ENCODE data around the gene PDE4B. TPM values are rescaled to one million over a fixed set of nuclear protein-coding genes. Genes with fewer than 3 reads are reported as not detected.

The PDE4B gene
- total RNA-seq, 1 experiment from 2014 or later: 5.5 TPM

DNA sequence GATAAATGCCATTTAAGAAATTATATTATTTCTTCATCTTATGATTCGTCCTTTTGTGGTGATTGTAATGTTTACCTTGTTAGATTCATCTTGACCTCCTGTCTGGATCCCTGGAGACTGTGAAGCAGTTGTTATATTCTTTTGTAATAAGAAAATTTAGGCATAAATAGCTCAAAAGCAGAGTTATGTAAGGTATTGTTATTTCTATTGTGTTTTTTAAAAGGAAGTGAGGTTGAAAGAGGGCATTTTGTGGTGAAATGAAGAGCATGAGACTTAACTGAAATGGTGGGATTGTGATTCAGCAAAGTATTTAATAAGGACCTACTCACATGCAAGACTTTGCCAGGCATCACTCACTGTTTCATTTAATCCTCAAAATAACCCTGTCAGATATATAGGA lies 104.0 kb downstream of the PDE4B start:
- peak; percentile 22 for DNase-seq
- no peaks in the 10 kb centered on the region for H3K36me3 ChIP-seq (ENCODE audit: insufficient read depth, low read length)

GRCh38 chr1:65897485-65897884 lies 104.8 kb downstream of the PDE4B start:
- no peaks in the 10 kb centered on the region for H4K20me1 ChIP-seq (ENCODE audit: insufficient read depth, low read depth, low read length)
- no peak for DNase-seq

More for the DNA sequence above, 104.0 kb downstream of the PDE4B start:
- H3K4me2 ChIP-seq (ENCODE audit: low read depth, low read length, poor library complexity, severe bottlenecking): no peak overlapping the region
- H2AFZ ChIP-seq (ENCODE audit: low read length): no peak overlapping the region
- H3K9me3 ChIP-seq (ENCODE audit: low read length): no peaks in the 10 kb centered on the region
- no peaks in the 10 kb centered on the region for H3K27me3 ChIP-seq (ENCODE audit: low read length)
- no peaks in the 10 kb centered on the region for H4K20me1 ChIP-seq (ENCODE audit: insufficient read depth, low read depth, low read length)
- no peaks in the 10 kb centered on the region for H3K4me1 ChIP-seq (ENCODE audit: low read length)
- H3K27ac ChIP-seq (ENCODE audit: low read length): no peak overlapping the region
- no peak overlapping the region for H3K9ac ChIP-seq (ENCODE audit: low read length)
- no peaks in the 10 kb centered on the region for H3K79me2 ChIP-seq (ENCODE audit: low read length)
- no peaks in the 10 kb centered on the region for H3K9me2 ChIP-seq (replicated peaks; ENCODE audit: insufficient read depth, low read length)
- no peak overlapping the region for H3K4me3 ChIP-seq (ENCODE audit: low read length)

GRCh38 chr1:65904681-65905083 lies 112.0 kb downstream of the PDE4B start:
- no peak overlapping the region for H2AFZ ChIP-seq (ENCODE audit: low read length)

More at GRCh38 chr1:65897485-65897884, 104.8 kb downstream of the PDE4B start:
- Histone ChIP-seq H3K4me2 (ENCODE audit: low read depth, low read length, poor library complexity, severe bottlenecking) (no peak overlapping the region), H3K9me3 (ENCODE audit: low read length) (no peaks in the 10 kb centered on the region), H3K79me2 (ENCODE audit: low read length) (no peaks in the 10 kb centered on the region), H3K4me1 (ENCODE audit: low read length) (no peaks in the 10 kb centered on the region), H3K27me3 (ENCODE audit: low read length) (no peaks in the 10 kb centered on the region), H3K9me2 (replicated peaks; ENCODE audit: insufficient read depth, low read length) (no peaks in the 10 kb centered on the region), H3K9ac (ENCODE audit: low read length) (no peak overlapping the region), H3K4me3 (ENCODE audit: low read length) (no peak overlapping the region), H2AFZ (ENCODE audit: low read length) (no peak overlapping the region), H3K36me3 (ENCODE audit: insufficient read depth, low read length) (no peaks in the 10 kb centered on the region), H3K27ac (ENCODE audit: low read length) (no peak overlapping the region)

DNA sequence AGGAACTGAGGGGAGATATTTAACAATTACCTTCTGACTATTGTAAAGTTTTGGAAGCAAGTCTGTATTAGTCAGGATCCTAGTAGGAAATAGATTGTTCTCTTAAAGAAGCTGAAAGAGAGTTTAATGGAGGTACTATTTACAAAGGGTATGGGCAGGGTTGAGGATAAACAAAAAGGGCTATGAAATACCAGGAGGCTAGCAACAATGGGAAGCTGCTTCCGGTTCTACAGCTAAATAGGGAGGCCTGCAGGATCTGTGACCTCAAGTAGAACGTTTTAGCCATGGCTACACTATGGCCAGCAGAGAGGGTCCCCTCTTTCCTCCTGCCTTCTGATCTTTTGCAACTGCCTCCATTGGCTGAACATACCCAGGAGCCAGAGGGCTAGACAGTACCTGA lies 117.7 kb downstream of the PDE4B start:
- H3K4me2 ChIP-seq (ENCODE audit: low read depth, low read length, poor library complexity, severe bottlenecking): no peak overlapping the region
- no peaks in the 10 kb centered on the region for H3K9me3 ChIP-seq (ENCODE audit: low read length)
- DNase-seq: no peak
- H3K9ac ChIP-seq (ENCODE audit: low read length): no peak overlapping the region
- H2AFZ ChIP-seq (ENCODE audit: low read length): no peak overlapping the region
- no peaks in the 10 kb centered on the region for H3K9me2 ChIP-seq (replicated peaks; ENCODE audit: insufficient read depth, low read length)
- no peaks in the 10 kb centered on the region for H3K36me3 ChIP-seq (ENCODE audit: insufficient read depth, low read length)
- no peak overlapping the region for H3K27ac ChIP-seq (ENCODE audit: low read length)
- H4K20me1 ChIP-seq (ENCODE audit: insufficient read depth, low read depth, low read length): no peaks in the 10 kb centered on the region
- no peaks in the 10 kb centered on the region for H3K79me2 ChIP-seq (ENCODE audit: low read length)
- H3K27me3 ChIP-seq (ENCODE audit: low read length): no peaks in the 10 kb centered on the region
- H3K4me3 ChIP-seq (ENCODE audit: low read length): no peak overlapping the region
- H3K4me1 ChIP-seq (ENCODE audit: low read length): no peaks in the 10 kb centered on the region; the same call in 1 of the 2 replicates

More at GRCh38 chr1:65904681-65905083, 112.0 kb downstream of the PDE4B start:
- H3K9me2 ChIP-seq (replicated peaks; ENCODE audit: insufficient read depth, low read length): no peaks in the 10 kb centered on the region
- no peaks in the 10 kb centered on the region for H3K27me3 ChIP-seq (ENCODE audit: low read length)
- no peak for DNase-seq
- H3K4me2 ChIP-seq (ENCODE audit: low read depth, low read length, poor library complexity, severe bottlenecking): no peak overlapping the region
- no peaks in the 10 kb centered on the region for H4K20me1 ChIP-seq (ENCODE audit: insufficient read depth, low read depth, low read length)
- no peaks in the 10 kb centered on the region for H3K79me2 ChIP-seq (ENCODE audit: low read length)
- no peaks in the 10 kb centered on the region for H3K36me3 ChIP-seq (ENCODE audit: insufficient read depth, low read length)
- H3K4me1 ChIP-seq (ENCODE audit: low read length): no peaks in the 10 kb centered on the region
- H3K9ac ChIP-seq (ENCODE audit: low read length): no peak overlapping the region
- no peak overlapping the region for H3K27ac ChIP-seq (ENCODE audit: low read length)
- H3K4me3 ChIP-seq (ENCODE audit: low read length): no peak overlapping the region
- H3K9me3 ChIP-seq (ENCODE audit: low read length): no peaks in the 10 kb centered on the region

- H3K27me3 ChIP-seq (ENCODE audit: low read length): no peaks in the 10 kb centered on the region
- no peaks in the 10 kb centered on the region for H3K36me3 ChIP-seq (ENCODE audit: insufficient read depth, low read length)
- H3K4me1 ChIP-seq (ENCODE audit: low read length): no peaks in the 10 kb centered on the region; the same call in 1 of the 2 replicates
- no peaks in the 10 kb centered on the region for H3K79me2 ChIP-seq (ENCODE audit: low read length)
- no peak overlapping the region for H3K4me2 ChIP-seq (ENCODE audit: low read depth, low read length, poor library complexity, severe bottlenecking)
- H3K9me2 ChIP-seq (replicated peaks; ENCODE audit: insufficient read depth, low read length): no peaks in the 10 kb centered on the region
- H3K4me3 ChIP-seq (ENCODE audit: low read length): no peak overlapping the region
- no peaks in the 10 kb centered on the region for H4K20me1 ChIP-seq (ENCODE audit: insufficient read depth, low read depth, low read length)
- H3K9me3 ChIP-seq (ENCODE audit: low read length): no peaks in the 10 kb centered on the region
- H3K27ac ChIP-seq (ENCODE audit: low read length): no peak overlapping the region
- no peak overlapping the region for H3K9ac ChIP-seq (ENCODE audit: low read length)
- no peak for DNase-seq
- no peak overlapping the region for H2AFZ ChIP-seq (ENCODE audit: low read length)
Observed at GRCh38 chr1:65911679-65912078, 119.0 kb downstream of the PDE4B start.

DNA sequence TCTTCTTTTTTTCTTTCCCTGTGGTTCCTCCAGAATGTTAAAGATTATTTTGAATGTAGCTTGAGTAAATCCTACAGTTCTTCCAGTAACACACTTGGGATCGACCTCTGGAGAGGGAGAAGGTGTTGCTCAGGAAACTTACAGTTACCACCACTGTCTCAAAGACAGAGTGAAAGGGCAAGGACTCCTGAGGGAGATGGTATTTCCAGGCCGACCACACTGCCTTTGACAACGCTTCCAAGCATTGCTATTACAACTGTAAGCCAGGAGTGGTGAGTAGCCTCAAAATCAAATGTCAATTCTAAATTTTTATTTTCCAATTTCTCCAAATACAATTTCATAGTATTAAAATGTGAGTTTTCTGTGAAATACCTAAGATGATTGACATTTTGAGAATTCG lies 125.9 kb downstream of the PDE4B start:
- Histone ChIP-seq H3K9me3 (ENCODE audit: low read length) (no peaks in the 10 kb centered on the region), H3K27me3 (ENCODE audit: low read length) (no peaks in the 10 kb centered on the region), H3K4me2 (ENCODE audit: low read depth, low read length, poor library complexity, severe bottlenecking) (no peak overlapping the region), H3K79me2 (ENCODE audit: low read length) (no peaks in the 10 kb centered on the region), H2AFZ (ENCODE audit: low read length) (no peak overlapping the region), H3K27ac (ENCODE audit: low read length) (no peak overlapping the region), H3K4me3 (ENCODE audit: low read length) (no peak overlapping the region), H3K36me3 (ENCODE audit: insufficient read depth, low read length) (no peaks in the 10 kb centered on the region), H4K20me1 (ENCODE audit: insufficient read depth, low read depth, low read length) (no peaks in the 10 kb centered on the region), H3K9me2 (replicated peaks; ENCODE audit: insufficient read depth, low read length) (no peaks in the 10 kb centered on the region), H3K9ac (ENCODE audit: low read length) (no peak overlapping the region), H3K4me1 (ENCODE audit: low read length) (no peaks in the 10 kb centered on the region)
- DNase-seq: no peak

DNA sequence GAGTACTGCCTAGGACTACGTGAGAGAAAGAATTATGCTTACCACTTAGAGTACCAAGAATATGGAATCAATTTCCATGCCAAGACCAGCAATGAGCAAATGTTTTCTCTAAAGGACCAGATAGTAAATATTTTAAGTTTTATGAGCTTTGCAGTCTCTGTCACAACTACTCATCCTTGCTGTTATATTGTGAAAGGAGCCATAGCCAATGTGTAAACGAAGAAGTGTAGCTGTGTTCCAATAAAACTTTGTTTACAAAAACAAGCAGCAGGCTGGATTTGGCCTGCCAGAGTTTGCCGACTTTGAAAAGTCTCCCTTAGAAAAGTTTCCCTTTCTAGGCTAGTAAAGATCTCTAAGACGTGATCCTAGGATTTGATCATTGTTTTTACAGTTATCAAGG lies 128.8 kb downstream of the PDE4B start:
- Histone ChIP-seq H3K9me3 (ENCODE audit: low read length) (no peaks in the 10 kb centered on the region), H3K36me3 (ENCODE audit: insufficient read depth, low read length) (no peaks in the 10 kb centered on the region), H3K27me3 (ENCODE audit: low read length) (no peaks in the 10 kb centered on the region), H3K27ac (ENCODE audit: low read length) (no peak overlapping the region), H4K20me1 (ENCODE audit: insufficient read depth, low read depth, low read length) (no peaks in the 10 kb centered on the region), H2AFZ (ENCODE audit: low read length) (no peak overlapping the region), H3K9ac (ENCODE audit: low read length) (no peak overlapping the region), H3K4me1 (ENCODE audit: low read length) (no peaks in the 10 kb centered on the region), H3K79me2 (ENCODE audit: low read length) (no peaks in the 10 kb centered on the region), H3K4me2 (ENCODE audit: low read depth, low read length, poor library complexity, severe bottlenecking) (no peak overlapping the region), H3K4me3 (ENCODE audit: low read length) (no peak overlapping the region), H3K9me2 (replicated peaks; ENCODE audit: insufficient read depth, low read length) (no peaks in the 10 kb centered on the region)
- no peak for DNase-seq

DNA sequence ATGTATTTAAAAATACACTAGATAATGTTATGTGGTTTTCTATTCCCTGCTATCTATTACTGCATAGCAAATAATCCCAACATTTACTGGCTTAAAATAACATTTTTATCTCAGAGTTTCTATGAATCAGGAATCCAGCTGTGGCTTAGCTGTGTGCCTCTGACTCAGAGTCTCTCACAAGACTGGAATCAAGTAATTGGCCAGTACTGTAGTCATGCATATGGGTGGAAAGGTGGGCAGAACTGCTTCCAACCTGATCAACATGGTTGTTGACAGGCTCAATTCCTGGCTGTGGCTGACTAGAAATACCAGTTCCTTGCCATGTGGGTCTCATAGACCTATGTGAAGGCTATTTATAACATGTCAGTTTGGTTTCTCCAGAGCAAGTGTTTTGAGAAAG lies 131.8 kb downstream of the PDE4B start:
- no peak overlapping the region for H3K4me2 ChIP-seq (ENCODE audit: low read depth, low read length, poor library complexity, severe bottlenecking)
- no peaks in the 10 kb centered on the region for H3K36me3 ChIP-seq (ENCODE audit: insufficient read depth, low read length)
- H3K27me3 ChIP-seq (ENCODE audit: low read length): no peaks in the 10 kb centered on the region
- H3K27ac ChIP-seq (ENCODE audit: low read length): no peak overlapping the region
- no peaks in the 10 kb centered on the region for H4K20me1 ChIP-seq (ENCODE audit: insufficient read depth, low read depth, low read length)
- no peak overlapping the region for H2AFZ ChIP-seq (ENCODE audit: low read length)
- no peaks in the 10 kb centered on the region for H3K9me2 ChIP-seq (replicated peaks; ENCODE audit: insufficient read depth, low read length)
- H3K4me3 ChIP-seq (ENCODE audit: low read length): no peak overlapping the region
- H3K4me1 ChIP-seq (ENCODE audit: low read length): no peaks in the 10 kb centered on the region
- no peaks in the 10 kb centered on the region for H3K9me3 ChIP-seq (ENCODE audit: low read length)
- no peak overlapping the region for H3K9ac ChIP-seq (ENCODE audit: low read length)
- H3K79me2 ChIP-seq (ENCODE audit: low read length): no peaks in the 10 kb centered on the region
- DNase-seq: no peak

- no peak overlapping the region for H2AFZ ChIP-seq (ENCODE audit: low read length)
- no peaks in the 10 kb centered on the region for H3K79me2 ChIP-seq (ENCODE audit: low read length)
- no peaks in the 10 kb centered on the region for H3K27me3 ChIP-seq (ENCODE audit: low read length)
- no peak overlapping the region for H3K4me2 ChIP-seq (ENCODE audit: low read depth, low read length, poor library complexity, severe bottlenecking)
- H3K36me3 ChIP-seq (ENCODE audit: insufficient read depth, low read length): no peaks in the 10 kb centered on the region
- H3K9ac ChIP-seq (ENCODE audit: low read length): no peak overlapping the region
- DNase-seq: no peak
- H3K9me2 ChIP-seq (replicated peaks; ENCODE audit: insufficient read depth, low read length): no peaks in the 10 kb centered on the region
- H4K20me1 ChIP-seq (ENCODE audit: insufficient read depth, low read depth, low read length): no peaks in the 10 kb centered on the region
- H3K4me3 ChIP-seq (ENCODE audit: low read length): no peak overlapping the region
- no peak overlapping the region for H3K27ac ChIP-seq (ENCODE audit: low read length)
- no peaks in the 10 kb centered on the region for H3K9me3 ChIP-seq (ENCODE audit: low read length)
- peaks cover 6% of the 10 kb centered on the region for H3K4me1 ChIP-seq (ENCODE audit: low read length)
Observed at GRCh38 chr1:65938506-65938905, 145.8 kb downstream of the PDE4B start.
